ENCODE data around the gene TMC2. TPM values are rescaled to one million over a fixed set of nuclear protein-coding genes. Genes with fewer than 3 reads are reported as not detected.

The TMC2 gene
- total and polyA plus RNA-seq, 2 of the 8 experiments (the other 6 are each of a cell fraction or from before 2014, with no cell fraction given) = not detected

- 95% methylated on average over 3 of the region's 3 CpGs; no CpG with 5 or more reads in 1 of the 2 experiments for WGBS, 2 experiments (ENCODE audit: extremely low coverage in 1 of 2, insufficient coverage in 1 of 2, insufficient read length in 1 of 2, insufficient replicate concordance in 2 of 2, low coverage in 1 of 2, low lambda C conversion rate in 2 of 2, missing lambda C conversion rate in 1 of 2)
- ChIA-PET POLR2A (ENCODE audit: partially characterized antibody) (no interaction called here), CTCF (ENCODE audit: partially characterized antibody) (no interaction called here)
- no peaks in the 10 kb centered on the region for H3K23me2 ChIP-seq (ENCODE audit: low read depth, low read length)
- no peak for FAIRE-seq
- H4K5ac ChIP-seq (ENCODE audit: insufficient read length, low read depth, low read length) = no peak overlapping the region
- H3K79me2 ChIP-seq (ENCODE audit: control insufficient read depth in 1 of 2, insufficient read depth in 2 of 2, low read length in 2 of 2) = no peaks in the 10 kb centered on the region
- H2BK15ac ChIP-seq (ENCODE audit: low read length) = no peak overlapping the region
- no peak overlapping the region for H3K9ac ChIP-seq (replicated peaks in 1 of 4; ENCODE audit: extremely low read depth in 1 of 4, low read depth in 3 of 4, low read length in 3 of 4)
- H4K8ac ChIP-seq (ENCODE audit: extremely low read depth, insufficient read depth, low read length) = no peak overlapping the region
- TF ChIP-seq BCL11A (IDR thresholded peaks at IDR 0.05; ENCODE audit: low read depth in 2 of 2, low read length in 2 of 2) (no peak), NANOG (IDR thresholded peaks at IDR 0.05; ENCODE audit: insufficient read depth, low read depth, low read length, poor library complexity, severe bottlenecking) (no peak), CEBPB (IDR thresholded peaks at IDR 0.05; ENCODE audit: low read depth, low read length) (no peak), SIRT6 (IDR thresholded peaks at IDR 0.05; ENCODE audit: low read length) (no peak), SP2 (IDR thresholded peaks at IDR 0.05; ENCODE audit: low read length) (no peak), FOSL1 (IDR thresholded peaks at IDR 0.05; ENCODE audit: insufficient read depth, low read depth, low read length) (no peak)
- H2AFZ ChIP-seq (ENCODE audit: low read length) = no peak overlapping the region
- no peak overlapping the region for H3K56ac ChIP-seq (replicated peaks; ENCODE audit: insufficient read length, low read depth, low read length)
- no peak overlapping the region for H3K23ac ChIP-seq (ENCODE audit: insufficient read length)
- no peak overlapping the region for H3K18ac ChIP-seq (ENCODE audit: extremely low read depth, low read length)
- H3K4me2 ChIP-seq (ENCODE audit: insufficient read depth in 1 of 2, low read depth in 2 of 2, low read length in 2 of 2) = no peak overlapping the region
- H2AK5ac ChIP-seq (ENCODE audit: low read depth, low read length) = no peak overlapping the region
- H3K27ac ChIP-seq (ENCODE audit: low read depth, low read length) = no peak overlapping the region
- no peak overlapping the region for H3K14ac ChIP-seq (ENCODE audit: insufficient read length)
- DNase-seq (ENCODE audit: low read depth in 1 of 2, low spot score in 2 of 2) = no peak
- H3K4me3 ChIP-seq (ENCODE audit: extremely low read depth in 1 of 4, insufficient read depth in 2 of 4, low read depth in 3 of 4, low read length in 4 of 4) = no peak overlapping the region
- H4K20me1 ChIP-seq (replicated peaks in 1 of 2; ENCODE audit: control insufficient read depth in 1 of 2, insufficient read depth in 2 of 2, low read length in 2 of 2) = no peaks in the 10 kb centered on the region
- no peak overlapping the region for H4K91ac ChIP-seq (replicated peaks; ENCODE audit: insufficient read length, low read length)
- no peaks in the 10 kb centered on the region; a peak in 1 of 4 replicates for H3K9me3 ChIP-seq (ENCODE audit: insufficient read depth in 2 of 2, low read depth in 1 of 2, low read length in 1 of 2)
- no peak overlapping the region for H2BK5ac ChIP-seq (ENCODE audit: low read depth, low read length)
- no peaks in the 10 kb centered on the region for H3K36me3 ChIP-seq (ENCODE audit: control insufficient read depth in 2 of 4, insufficient read depth in 4 of 4, low read length in 3 of 4)
- H3K4me1 ChIP-seq (replicated peaks in 1 of 4; ENCODE audit: control insufficient read depth in 3 of 4, insufficient read depth in 4 of 4, low read length in 3 of 4) = no peaks in the 10 kb centered on the region
- H3K79me1 ChIP-seq (ENCODE audit: low read depth, low read length) = no peaks in the 10 kb centered on the region
- H2BK120ac ChIP-seq (replicated peaks; ENCODE audit: low read depth, low read length) = no peak overlapping the region
- no peak overlapping the region for H2BK20ac ChIP-seq (ENCODE audit: low read length)
- H3K27me3 ChIP-seq (replicated peaks in 1 of 4; ENCODE audit: control insufficient read depth in 3 of 4, extremely low read depth in 1 of 4, insufficient read depth in 3 of 4, low read length in 3 of 4) = no peaks in the 10 kb centered on the region
- no peak overlapping the region for H3K4ac ChIP-seq (replicated peaks; ENCODE audit: insufficient read length, low read depth, low read length)
- H2BK12ac ChIP-seq (ENCODE audit: low read depth, low read length) = no peak overlapping the region
Measured at GRCh38 chr20:2619961-2620595, 83.7 kb downstream of the TMC2 start.

Data from H1 (cell line).